Measurements from ENCODE around the gene SLC16A5.

DNA sequence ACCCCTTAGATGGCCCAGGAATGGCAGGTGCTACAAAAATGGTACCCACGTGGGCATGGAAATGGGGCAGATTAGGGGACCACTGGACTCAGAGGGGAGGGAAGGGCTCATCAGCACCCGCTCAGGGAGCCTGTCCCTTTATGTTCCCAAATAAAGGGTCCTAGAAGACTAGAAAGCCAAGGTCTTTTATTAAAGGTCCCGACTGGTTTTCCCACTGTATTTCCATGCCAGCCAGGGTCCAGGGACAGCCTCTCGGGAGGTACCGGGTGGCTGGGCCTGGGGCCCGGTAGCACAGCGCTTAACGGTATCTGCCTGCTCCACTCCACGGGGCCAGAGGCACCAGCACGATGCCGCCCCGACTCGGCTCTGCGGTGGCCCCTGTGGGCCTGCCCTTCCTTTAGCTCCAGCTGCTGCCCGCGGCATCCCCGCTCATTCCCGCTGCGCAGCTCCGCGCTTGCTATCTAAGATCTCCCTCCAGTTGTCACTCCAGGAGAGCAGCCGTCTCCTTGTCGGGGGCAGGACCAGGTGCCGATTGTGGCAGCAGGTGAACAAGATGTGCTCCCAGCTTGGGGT is 42.4 kb downstream of the SLC16A5 start:
- TF ChIP-seq POLR2A (IDR thresholded peaks at IDR 0.05; ENCODE audit: low read length) (no peak), GATA1 (IDR thresholded peaks at IDR 0.05; ENCODE audit: low read depth, low read length) (no peak)

Data from erythroblast (primary cell).